AML-193 (cell line): ENCODE results near the gene BTBD6.

Experiments
- DNase-seq, 2 experiments: peaks; one replicate each; lab custom pipeline; 2025; lab: John Stamatoyannopoulos, UW

The BTBD6 gene

GRCh38 chr14:105211086-105211757, 37.1 kb upstream of the BTBD6 start:
- no peak for DNase-seq

- DNase-seq, result no peak
These were observed 36.6 kb upstream of the BTBD6 start for GRCh38 chr14:105211758-105212089.

- no peak for DNase-seq
These were observed 35.6 kb upstream of the BTBD6 start for GRCh38 chr14:105212541-105213300.

GRCh38 chr14:105213361-105213760, 35.0 kb upstream of the BTBD6 start:
- DNase-seq, result no peak

- DNase-seq, result no peak
These were observed 33.9 kb upstream of the BTBD6 start for GRCh38 chr14:105214324-105214915.

- no peak for DNase-seq
These were observed 32.7 kb upstream of the BTBD6 start for GRCh38 chr14:105215602-105216001.

- no peak for DNase-seq
These were observed 31.7 kb upstream of the BTBD6 start for GRCh38 chr14:105216490-105217247.

GRCh38 chr14:105217774-105218173, 30.6 kb upstream of the BTBD6 start:
- DNase-seq, result no peak

- no peak for DNase-seq
These were observed 29.7 kb upstream of the BTBD6 start for GRCh38 chr14:105218611-105219010.

- no peak for DNase-seq
These were observed 29.2 kb upstream of the BTBD6 start for GRCh38 chr14:105219043-105219612.

- DNase-seq, result no peak
These were observed 28.6 kb upstream of the BTBD6 start for GRCh38 chr14:105219753-105220152.

GRCh38 chr14:105220699-105221597, 27.4 kb upstream of the BTBD6 start:
- no peak for DNase-seq

- DNase-seq, result no peak
These were observed 26.6 kb upstream of the BTBD6 start for GRCh38 chr14:105221598-105222178.

GRCh38 chr14:105223260-105223659, 25.1 kb upstream of the BTBD6 start:
- DNase-seq, result no peak

- no peak for DNase-seq
These were observed 24.4 kb upstream of the BTBD6 start for GRCh38 chr14:105223770-105224544.

GRCh38 chr14:105224845-105225570, 23.3 kb upstream of the BTBD6 start:
- DNase-seq, result no peak

GRCh38 chr14:105226198-105226597, 22.1 kb upstream of the BTBD6 start:
- DNase-seq, result no peak

GRCh38 chr14:105227346-105227745, 21.0 kb upstream of the BTBD6 start:
- no peak for DNase-seq

- no peak for DNase-seq
These were observed 19.8 kb upstream of the BTBD6 start for GRCh38 chr14:105228562-105228961.
